ENCODE results near the gene SLC27A4.

Gene SLC27A4

GRCh38 chr9:128370367-128370751, 30.0 kb downstream of the SLC27A4 start:
- DNase-seq = no peak

GRCh38 chr9:128370752-128371629, 30.7 kb downstream of the SLC27A4 start, which contains the start of gene URM1:
Gene URM1, plus strand, starts transcription at chr9:128371374. Its CDS starts 7 bp downstream, at chr9:128371381.
- DNase-seq = peak; percentile 97

- DNase-seq = no peak
Observed at GRCh38 chr9:128371630-128372117, 31.3 kb downstream of the SLC27A4 start.

GRCh38 chr9:128372188-128372641, 31.9 kb downstream of the SLC27A4 start:
- DNase-seq = no peak

GRCh38 chr9:128372784-128373183, 32.5 kb downstream of the SLC27A4 start:
- no peak for DNase-seq

DNA sequence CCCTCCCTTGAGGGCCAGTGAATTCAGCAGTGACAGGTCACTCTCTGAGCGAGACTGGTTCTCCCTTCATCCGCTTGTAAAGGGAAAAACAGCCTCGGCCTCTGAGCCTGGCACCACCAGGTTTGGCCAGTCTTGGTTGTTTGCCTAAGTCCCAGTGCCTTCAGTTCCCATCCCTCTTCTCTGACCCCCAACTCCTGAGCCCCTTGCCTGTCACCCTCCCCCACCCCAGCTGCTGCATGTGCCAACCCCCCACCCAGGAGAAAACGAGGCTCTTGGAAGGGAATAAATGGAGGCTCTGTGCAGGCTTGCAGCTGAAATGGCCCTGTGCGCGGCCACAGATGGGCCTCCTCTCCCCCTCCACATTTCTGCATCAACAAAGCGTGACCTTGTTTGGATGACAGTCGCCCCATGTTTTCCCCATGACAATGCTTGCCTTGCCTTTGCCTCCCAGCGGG, 33.9 kb downstream of the SLC27A4 start:
- DNase-seq = no peak

- DNase-seq = no peak
Observed at GRCh38 chr9:128375865-128376264, 35.5 kb downstream of the SLC27A4 start.

DNA sequence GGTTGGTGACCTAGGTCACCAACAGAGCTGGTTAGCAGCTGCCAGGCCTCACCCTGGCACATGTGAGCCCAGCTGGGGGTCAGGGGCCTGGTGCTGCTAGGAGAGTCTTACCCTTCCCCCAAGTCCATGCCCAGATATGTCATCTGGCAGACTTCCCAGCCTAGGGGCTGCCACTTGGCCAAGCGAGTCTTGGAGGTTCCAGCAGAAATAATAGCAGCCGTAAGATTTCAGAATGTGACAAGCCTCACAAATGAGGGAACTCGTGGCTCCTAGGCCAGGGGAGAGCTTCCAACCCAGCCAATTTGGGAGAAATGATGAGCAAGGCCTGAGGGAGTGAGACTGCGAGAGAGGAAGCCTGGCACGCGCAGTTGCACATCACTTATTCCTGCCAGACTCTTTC, 41.9 kb downstream of the SLC27A4 start:
- no peak for DNase-seq

DNA sequence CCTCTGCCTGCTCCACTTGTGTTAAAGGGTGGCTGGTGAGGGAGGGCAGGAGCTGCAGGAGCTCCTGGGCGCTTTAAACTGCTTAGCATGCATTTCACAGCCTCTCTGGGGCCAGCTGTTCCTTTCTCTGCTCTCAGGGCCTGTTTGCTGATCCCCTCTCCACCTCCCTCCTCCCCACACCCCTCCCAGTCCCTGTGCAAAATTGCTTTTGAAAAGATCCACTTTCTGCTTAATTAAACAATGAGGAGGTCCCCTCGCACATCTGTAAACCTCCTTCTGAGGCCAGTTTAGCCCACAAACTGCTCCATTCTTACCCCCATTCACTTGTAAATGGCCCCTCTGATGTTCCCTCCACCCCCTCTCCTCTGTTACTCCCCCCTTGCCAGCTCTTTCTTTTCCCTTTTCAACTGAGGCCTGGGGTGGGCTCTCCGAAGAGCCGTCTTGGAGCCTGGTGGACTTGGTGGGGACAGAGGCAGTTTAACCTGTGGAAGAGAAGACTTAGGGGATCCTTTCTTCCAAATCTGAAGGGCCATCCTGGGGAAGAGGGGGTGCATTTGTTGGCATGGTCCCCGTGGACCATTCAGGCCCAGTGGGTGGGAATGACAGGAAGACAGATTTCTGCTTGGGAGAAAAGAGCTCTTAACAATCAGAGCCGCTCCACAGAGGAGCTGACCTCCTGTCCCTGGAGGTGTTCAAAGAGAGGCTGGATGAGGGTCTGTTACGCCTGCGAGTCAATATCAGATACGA, 42.9 kb downstream of the SLC27A4 start:
- DNase-seq = no peak

DNA sequence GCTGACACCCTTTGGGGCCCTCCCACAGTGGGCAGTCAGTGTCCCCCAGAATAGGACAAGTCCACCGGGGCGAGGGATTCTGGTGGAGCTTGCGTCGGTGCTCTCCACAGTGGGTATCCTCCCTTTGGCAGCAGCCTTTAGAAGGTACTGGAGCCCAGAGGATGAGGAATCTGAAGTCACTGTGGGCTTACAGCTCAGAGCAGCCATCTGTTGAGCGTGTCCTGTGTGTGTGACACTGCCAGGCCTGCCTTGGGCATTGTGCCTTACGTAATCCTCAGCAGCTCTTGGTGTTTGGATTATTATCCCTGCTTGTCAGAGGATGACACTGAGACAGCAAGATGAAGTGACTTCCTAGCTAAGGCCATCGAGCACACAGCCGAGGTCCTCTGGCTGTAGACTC, 43.5 kb downstream of the SLC27A4 start:
- DNase-seq = no peak

DNA sequence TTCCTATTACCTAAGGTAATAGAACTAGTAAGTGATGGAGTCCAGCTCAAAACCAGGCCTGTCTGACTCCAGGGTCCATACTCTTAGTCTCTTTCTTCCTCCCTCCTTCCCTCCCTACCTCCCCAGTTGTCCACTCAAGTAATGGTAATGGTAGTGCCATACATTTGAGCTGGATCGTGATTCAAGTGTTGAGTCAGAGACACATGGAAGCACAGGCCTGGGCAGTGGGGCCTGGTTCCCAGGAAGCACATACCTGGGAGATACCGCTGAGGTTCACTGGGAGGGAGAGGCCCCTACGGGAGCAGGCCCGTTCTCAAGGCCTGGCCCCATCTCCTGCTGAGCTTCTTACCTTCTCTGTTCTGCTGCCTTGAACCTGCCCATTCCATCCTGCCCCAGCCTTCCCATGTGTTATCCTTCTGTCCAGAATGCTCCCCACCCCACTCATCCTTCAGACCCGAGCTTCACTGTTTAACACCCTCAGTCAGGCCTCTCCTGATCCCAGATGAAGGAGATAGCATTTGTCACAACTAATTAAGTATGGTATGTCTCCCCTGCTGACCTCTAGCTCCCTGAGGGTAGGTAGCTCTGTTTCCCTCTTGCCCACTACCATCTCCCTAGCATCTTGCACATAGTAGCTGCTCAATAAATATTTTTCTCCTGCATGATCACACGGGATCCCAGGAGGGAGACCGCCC, 44.6 kb downstream of the SLC27A4 start:
- DNase-seq = no peak

DNA sequence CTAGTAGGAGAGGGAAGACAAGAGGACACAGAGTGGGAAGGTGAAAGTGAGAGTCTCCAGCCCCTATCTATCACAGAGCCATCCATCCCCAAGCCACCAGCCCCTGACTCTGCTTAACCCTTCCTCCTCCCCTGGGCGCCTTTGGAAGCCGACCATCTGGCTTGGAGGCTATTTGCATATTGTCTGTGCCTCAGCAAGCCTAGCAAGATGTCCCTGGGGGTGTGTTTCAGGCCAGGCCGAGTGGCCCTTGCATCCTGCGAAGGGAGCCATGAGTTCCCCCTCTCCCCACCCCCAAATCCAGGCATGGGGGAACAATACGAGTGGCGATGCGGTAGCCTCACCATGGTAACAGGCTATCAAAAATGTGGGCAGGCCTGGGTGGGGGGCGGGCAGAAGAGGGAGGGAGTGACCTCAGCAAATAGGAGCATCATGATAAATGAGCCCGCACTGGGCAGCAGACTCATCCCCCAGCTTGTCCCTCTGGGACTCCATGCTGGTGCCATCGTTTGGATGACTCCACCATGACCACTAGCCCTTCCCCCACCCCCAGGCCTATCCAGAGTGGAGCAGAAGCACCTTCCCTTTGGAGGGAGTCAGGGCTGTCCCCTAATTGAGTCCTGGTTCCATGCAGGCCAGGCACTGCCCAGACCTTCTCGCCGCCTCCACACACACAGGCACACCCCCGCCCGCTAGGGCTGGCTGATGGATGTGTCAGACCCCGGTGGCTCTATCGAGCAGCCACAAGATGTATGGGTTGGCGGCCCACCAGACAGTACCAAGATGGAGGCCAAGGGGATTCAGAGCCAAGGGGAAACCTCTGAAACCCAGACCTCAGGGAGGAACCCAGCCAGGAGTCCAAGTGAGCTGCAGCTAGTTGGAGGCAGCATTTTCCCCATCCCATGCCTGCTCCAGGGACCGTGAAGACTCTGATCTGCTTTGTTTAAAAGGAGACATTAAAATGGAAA, 45.5 kb downstream of the SLC27A4 start:
- DNase-seq = no peak

- no peak for DNase-seq
Observed at GRCh38 chr9:128388150-128388549, 47.8 kb downstream of the SLC27A4 start.

- DNase-seq = no peak
Observed at GRCh38 chr9:128389395-128390149, 49.2 kb downstream of the SLC27A4 start.

- no peak for DNase-seq
Observed at GRCh38 chr9:128390150-128390812, 50.0 kb downstream of the SLC27A4 start.

DNA sequence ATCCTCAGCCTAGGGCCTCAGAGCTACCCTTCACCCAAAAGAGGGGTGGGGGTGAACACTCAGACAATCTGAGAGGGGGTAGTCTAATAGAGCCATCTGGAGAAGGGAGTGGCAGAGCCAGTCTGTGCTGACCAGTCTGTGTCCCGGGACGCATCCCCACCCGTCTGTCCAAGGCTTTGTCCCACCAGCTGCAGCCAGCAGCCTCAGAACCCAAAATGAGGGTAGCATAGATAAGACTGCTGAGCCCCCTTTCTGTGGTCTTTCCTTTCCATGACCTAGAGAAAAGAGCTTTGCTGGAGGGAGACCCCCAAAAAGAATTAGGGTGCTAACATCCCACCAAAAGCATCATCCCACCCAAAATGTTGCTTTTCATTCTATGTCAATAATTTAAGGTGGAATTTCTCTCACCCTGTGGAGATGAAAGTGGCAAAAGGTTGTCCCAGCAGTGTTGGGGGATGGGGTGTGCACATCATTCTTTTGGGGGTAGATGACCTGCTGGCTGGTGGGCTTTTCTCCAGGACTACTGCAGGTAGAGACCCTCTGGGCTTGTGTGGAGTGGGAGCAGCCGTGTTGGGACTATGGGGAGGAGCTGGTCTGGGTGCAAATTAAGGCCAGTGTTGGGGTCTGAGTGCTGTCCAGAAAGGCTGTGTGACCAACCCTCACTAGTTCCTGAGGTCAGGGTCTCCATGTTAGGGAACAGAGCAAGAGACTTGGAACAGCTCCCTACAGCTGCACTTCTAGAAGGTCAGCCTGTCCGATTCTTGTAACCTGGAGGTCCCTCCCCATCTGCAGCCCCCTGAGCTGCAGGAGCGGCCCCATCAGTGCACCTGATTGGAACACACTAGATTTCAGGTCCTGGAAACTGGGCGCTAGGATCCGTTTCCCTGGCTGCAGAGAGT, 50.7 kb downstream of the SLC27A4 start:
- no peak for DNase-seq

DNA sequence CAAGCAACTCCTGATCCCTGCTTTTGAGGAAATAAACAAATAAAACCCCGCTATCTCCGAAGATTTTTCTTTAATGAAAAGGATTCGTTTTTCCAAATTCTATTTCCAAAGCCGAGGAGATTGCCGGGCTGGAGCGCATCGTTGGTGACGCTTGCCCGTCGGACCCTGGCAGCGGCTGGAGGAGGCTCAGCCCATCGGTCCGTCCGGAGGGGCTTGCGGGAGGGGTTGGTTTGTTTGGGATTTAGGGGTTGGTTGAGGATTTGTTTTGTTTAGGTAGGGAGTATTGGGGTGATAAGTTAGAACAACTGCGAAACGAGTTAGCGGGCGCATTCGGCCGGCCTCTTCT, 51.6 kb downstream of the SLC27A4 start:
- no peak for DNase-seq

DNA sequence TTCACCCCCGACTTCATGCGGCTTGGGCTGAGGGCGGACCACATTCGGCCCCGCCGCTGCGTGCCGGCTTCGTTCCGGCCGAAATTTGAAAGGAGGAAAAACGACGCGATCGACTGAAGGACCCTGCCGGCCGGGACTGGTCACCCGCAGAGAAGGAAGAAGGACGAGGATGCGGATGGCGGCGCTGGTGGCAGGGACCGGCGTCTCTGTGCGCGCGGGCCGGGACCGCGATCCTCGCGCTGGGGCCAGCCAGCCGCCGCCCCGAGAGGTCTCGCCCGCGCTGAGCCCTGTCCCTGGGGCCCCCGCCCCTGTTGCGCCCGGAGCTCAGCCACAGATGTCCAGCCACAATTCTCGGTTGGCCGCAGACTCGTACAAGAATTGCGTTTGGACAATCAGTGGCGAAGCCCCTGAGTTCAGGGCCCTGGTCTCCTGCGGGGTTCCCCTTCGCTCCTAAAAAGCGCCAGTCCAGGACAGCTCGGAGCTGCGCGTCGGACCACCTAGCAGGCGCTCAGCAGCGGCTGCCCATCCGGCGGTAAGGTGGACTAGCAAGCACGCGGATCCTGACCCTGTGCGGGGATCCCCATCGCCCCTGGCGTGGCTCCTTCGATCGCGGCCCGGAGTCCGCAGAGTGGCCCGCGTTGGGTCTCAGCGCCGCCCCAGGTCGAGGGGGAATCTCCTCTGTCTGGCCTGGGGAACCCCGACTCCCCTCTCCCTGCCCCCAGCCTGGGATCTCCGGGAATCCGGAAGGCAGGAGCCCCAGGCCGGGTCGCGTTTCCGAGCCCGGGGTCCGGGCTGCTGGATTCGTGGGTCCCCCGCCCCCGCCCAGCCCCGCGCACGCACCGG, 52.2 kb downstream of the SLC27A4 start:
- no peak for DNase-seq
